ENCODE data around the gene ISOC2.

DNA sequence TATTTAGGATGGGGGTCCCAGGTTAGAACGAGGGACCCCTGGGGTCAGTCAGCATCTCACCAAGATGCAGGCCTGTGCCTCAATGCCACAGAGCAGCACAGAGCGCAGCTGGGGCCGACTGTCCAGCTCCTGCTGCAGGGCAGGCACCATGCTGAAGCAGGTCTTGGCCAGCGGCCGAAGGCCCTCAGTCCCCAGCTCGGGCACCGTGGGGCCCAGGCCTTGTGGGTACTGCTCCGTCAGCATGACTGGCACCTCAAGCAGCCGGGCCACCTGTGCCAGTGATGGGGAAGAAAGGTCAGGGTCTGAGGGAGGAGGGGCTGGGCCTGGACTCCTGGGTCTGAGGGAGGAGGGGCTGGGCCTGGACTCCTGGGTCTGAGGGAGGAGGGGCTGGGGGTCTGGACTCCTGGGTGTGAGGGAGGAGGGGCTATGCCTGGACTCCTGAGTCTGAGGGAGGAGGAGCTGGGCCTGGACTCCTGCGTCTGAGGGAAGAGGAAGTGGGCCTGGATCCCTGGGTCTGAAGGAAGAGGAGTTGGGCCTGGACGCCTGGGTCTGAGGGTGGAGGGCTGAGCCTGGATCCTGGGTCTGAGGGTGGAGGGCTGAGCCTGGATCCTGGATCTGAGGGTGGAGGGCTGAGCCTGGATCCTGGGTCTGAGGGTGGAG lies 5.7 kb downstream of the ISOC2 start:
- TF ChIP-seq CTCF (IDR thresholded peaks at IDR 0.05): no peak
- TF ChIP-seq POLR2AphosphoS5 (IDR thresholded peaks at IDR 0.05): no peak
- TF ChIP-seq POLR2A (IDR thresholded peaks at IDR 0.05): no peak

Data from transverse colon (tissue), 4 donors.